ENCODE data around the gene SEMA4G. TPM values are rescaled to one million over a fixed set of nuclear protein-coding genes. Genes with fewer than 3 reads are reported as not detected.
A peak's percentile ranks its signal among the peaks of the same experiment; 100 is the strongest.

The SEMA4G gene
- total RNA-seq, 2 donors from 2014 or later, result 3.4 to 4.0 TPM

DNA sequence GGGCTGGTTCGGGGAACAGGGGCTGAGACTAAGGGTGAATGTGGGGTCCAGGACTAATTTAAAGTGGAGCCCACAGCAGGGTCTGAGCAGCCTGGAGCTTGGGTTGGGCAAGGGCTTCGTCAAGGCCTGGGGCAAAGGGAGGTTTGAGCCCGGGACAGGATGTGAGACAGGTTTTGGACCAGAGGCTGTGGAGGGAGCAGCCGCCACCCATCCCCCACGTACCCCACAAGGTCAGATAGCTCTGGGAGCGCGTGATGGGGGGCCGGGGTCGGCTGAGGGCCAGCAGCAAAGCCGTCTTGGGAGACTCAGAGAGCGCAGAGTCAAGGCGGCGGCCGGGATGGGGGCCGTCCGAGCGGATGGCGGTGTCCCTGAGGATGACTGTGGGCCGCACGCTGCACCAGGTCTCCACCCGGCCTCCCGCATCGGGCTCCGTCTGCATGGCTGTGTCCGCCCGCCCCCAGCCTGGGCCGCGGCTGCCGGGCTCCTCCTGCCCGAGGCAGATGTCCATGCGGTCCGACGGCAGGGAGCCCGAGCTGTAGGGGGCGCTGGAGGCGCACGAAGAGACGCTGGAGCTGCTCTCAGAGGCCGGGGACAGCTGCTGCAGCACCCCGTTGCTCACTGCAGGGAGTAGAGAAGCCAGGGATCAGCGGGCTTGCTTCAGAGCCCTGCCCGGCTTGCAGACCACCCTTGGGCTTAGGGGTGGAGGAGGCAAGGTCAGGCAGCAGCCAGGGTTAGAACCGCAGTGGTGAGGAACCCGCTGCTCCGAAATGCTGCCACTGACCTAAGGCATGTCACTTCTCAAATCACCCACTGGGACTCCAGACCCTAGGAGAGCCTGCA lies 49.5 kb downstream of the SEMA4G start:
- Histone ChIP-seq H3K4me3 (no peak overlapping the region), H3K27me3 (no peaks in the 10 kb centered on the region), H3K36me3 (no peaks in the 10 kb centered on the region), H3K27ac (no peak overlapping the region), H3K9me3 (no peaks in the 10 kb centered on the region), H3K4me1 (peaks cover 0 to 12% of the 10 kb centered on the region in 2 donors)
- peak; percentile 85 for DNase-seq (ENCODE audit: low spot score)
- peak in 1 of 2 donors; percentile 80 for TF ChIP-seq CTCF (IDR thresholded peaks at IDR 0.05)

MicroRNAs encoded within 50 kb of the gene (microRNA counts, 767-probe panel; counts per million panel counts)
- 0 to 31.0 counts per million in 2 donors for microRNA hsa-miR-608

Small RNAs within 50 kb of the gene (microRNA-seq; reads per million reads assigned to microRNA genes)
- gene MIR608 (ENCODE audit: borderline number of aligned reads in 2 of 2, borderline replicate concordance in 1 of 2), result 0 reads per million in 2 donors

Other genes starting within 250 kb of the SEMA4G start
- not detected for gene PAX2, start 223.9 kb upstream of the SEMA4G start, total RNA-seq
- gene SLF2, start 56.5 kb upstream of the SEMA4G start, total RNA-seq, result 10 to 100 TPM; 11.5 to 12.3 TPM
- 10 to 100 TPM; 60.1 to 88.4 TPM for gene MRPL43, start 18.0 kb downstream of the SEMA4G start, total RNA-seq
- 1 to 10 TPM; 5.5 to 7.1 TPM for gene TWNK, start 18.0 kb downstream of the SEMA4G start, total RNA-seq
- gene LZTS2, start 30.3 kb downstream of the SEMA4G start, total RNA-seq, result 10 to 100 TPM; 40.0 to 71.0 TPM
- 1 to 10 TPM in 1 of 2 donors, under 1 TPM in 1; 0.59 to 1.3 TPM for gene PDZD7, start 61.6 kb downstream of the SEMA4G start, total RNA-seq
- 10 to 100 TPM; 16.4 to 42.9 TPM for gene SFXN3, start 61.7 kb downstream of the SEMA4G start, total RNA-seq
- 1 to 10 TPM; 7.0 to 7.5 TPM for gene KAZALD1, start 92.5 kb downstream of the SEMA4G start, total RNA-seq
- gene TLX1, start 161.8 kb downstream of the SEMA4G start, total RNA-seq, result not detected